BE2C (cell line): ENCODE measurements around the gene STAT5B.

Experiments
- DNase-seq: peaks from one replicate; pipeline ENCODE4 v3.0.0-alpha.2; 2020
- H3K27me3 ChIP-seq: fragments of 250-450 bp; sonication (Bioruptor Pico); 2 replicates; pipeline ENCODE4 v1.5.1; 2020; ENCODE audit warnings: mild to moderate bottlenecking
- H3K36me3 ChIP-seq: fragments of 250-450 bp; sonication (Bioruptor Pico); 2 replicates; pipeline ENCODE4 v1.5.1; 2020; ENCODE audit warnings: mild to moderate bottlenecking
- H3K4me1 ChIP-seq: fragments of 250-450 bp; sonication (Bioruptor Pico); 2 replicates; pipeline ENCODE4 v1.5.1; 2020
- H3K4me3 ChIP-seq: 2 replicates; pipeline ENCODE4 v1.5.1; 2011; ENCODE audit warnings: low read depth, low read length
- H3K9me3 ChIP-seq: fragments of 250-450 bp; sonication (Bioruptor Pico); 2 replicates; pipeline ENCODE4 v1.5.1; 2020
- CTCF ChIP-seq: IDR thresholded peaks from 2 replicates; pipeline ENCODE4 v1.5.1; 2012; ENCODE audit warnings: mild to moderate bottlenecking, low read depth, low read length

STAT5B gene

GRCh38 chr17:42277342-42277712 is 1.1 kb upstream of the STAT5B start:
- H3K4me3 ChIP-seq = peak overlapping the region; percentile 85
- DNase-seq = no peak
- H3K4me1 ChIP-seq = peaks cover 3% of the 10 kb centered on the region
- no peaks in the 10 kb centered on the region for H3K36me3 ChIP-seq
- TF ChIP-seq CTCF = no peak
- H3K9me3 ChIP-seq = no peaks in the 10 kb centered on the region
- H3K27me3 ChIP-seq = no peaks in the 10 kb centered on the region

- H3K4me3 ChIP-seq = peak overlapping the region; percentile 85
- DNase-seq = peak; percentile 67
- H3K36me3 ChIP-seq = no peaks in the 10 kb centered on the region
- H3K27me3 ChIP-seq = no peaks in the 10 kb centered on the region
- H3K4me1 ChIP-seq = peaks cover 3% of the 10 kb centered on the region
- no peaks in the 10 kb centered on the region for H3K9me3 ChIP-seq
- no peak for TF ChIP-seq CTCF
Measured at GRCh38 chr17:42276609-42277341, 584 bp upstream of the STAT5B start.

GRCh38 chr17:42275527-42276358 is 448 bp downstream of the STAT5B start:
- no peak for TF ChIP-seq CTCF
- no peak for DNase-seq
- no peaks in the 10 kb centered on the region for H3K36me3 ChIP-seq
- H3K9me3 ChIP-seq = no peaks in the 10 kb centered on the region
- peak overlapping the region; percentile 85 for H3K4me3 ChIP-seq
- H3K4me1 ChIP-seq = peaks cover 3% of the 10 kb centered on the region
- no peaks in the 10 kb centered on the region for H3K27me3 ChIP-seq

- Histone ChIP-seq H3K4me3 (peak overlapping the region; percentile 85), H3K9me3 (no peaks in the 10 kb centered on the region), H3K36me3 (no peaks in the 10 kb centered on the region), H3K27me3 (no peaks in the 10 kb centered on the region), H3K4me1 (peaks cover 3% of the 10 kb centered on the region)
- no peak for DNase-seq
- no peak for TF ChIP-seq CTCF
Measured at GRCh38 chr17:42274812-42275526, 1.2 kb downstream of the STAT5B start.

GRCh38 chr17:42274253-42274542 is 2.0 kb downstream of the STAT5B start:
- H3K27me3 ChIP-seq = no peaks in the 10 kb centered on the region
- H3K4me3 ChIP-seq = no peak overlapping the region
- no peak for TF ChIP-seq CTCF
- H3K9me3 ChIP-seq = no peaks in the 10 kb centered on the region
- no peak for DNase-seq
- no peaks in the 10 kb centered on the region for H3K36me3 ChIP-seq
- H3K4me1 ChIP-seq = peaks cover 3% of the 10 kb centered on the region
